Muscle of leg (tissue), 11 donors: ENCODE measurements around the gene LDB2. TPM values are rescaled to one million over a fixed set of nuclear protein-coding genes. Genes with fewer than 3 reads are reported as not detected.

Source experiments
- DNase-seq: peaks from one replicate; pipeline ENCODE4 v3.0.0; 2013
- H3K27ac ChIP-seq: one replicate; pipeline ENCODE4 v1.5.1; 2013; ENCODE audit warnings: mild to moderate bottlenecking, low read length, control low read depth
- H3K27me3 ChIP-seq: one replicate; pipeline ENCODE4 v1.6.1; 2013; ENCODE audit warnings: low read length; ENCODE audit not compliant: control insufficient read depth, insufficient read depth
- H3K36me3 ChIP-seq: one replicate; pipeline ENCODE4 v1.6.1; 2013; ENCODE audit warnings: low read length; ENCODE audit not compliant: control insufficient read depth, insufficient read depth
- H3K4me1 ChIP-seq: one replicate; pipeline ENCODE4 v1.6.1; 2013; ENCODE audit warnings: low read length; ENCODE audit not compliant: control insufficient read depth, insufficient read depth
- H3K4me3 ChIP-seq: one replicate; pipeline ENCODE4 v1.5.1; 2013; ENCODE audit warnings: low read length, control low read depth
- H3K9me3 ChIP-seq: replicated peaks from 2 replicates; pipeline ENCODE4 v1.6.1; 2013; ENCODE audit warnings: low read depth, low read length; ENCODE audit not compliant: control insufficient read depth
- WGBS: methylation state at CpG from one replicate; pipeline ENCODE4 v1.1.5; 2013; ENCODE audit warnings: missing lambda C conversion rate; ENCODE audit not compliant: insufficient coverage; 5-methylcytosine and 5-hydroxymethylcytosine counted together
- polyA plus RNA-seq, 8 donors: library from polyadenylated mRNA; unstranded; fragments of 120-200 nt; gene quantifications; one replicate each; pipeline versions ENCODE4 v1.2.1 to v1.2.3, GENCODE V29; 2013; ENCODE audit warnings: inconsistent platforms in 1 of 8, low replicate concordance in 1 of 8; ENCODE audit not compliant: insufficient read length in 8 of 8, insufficient read depth in 1 of 8
- total RNA-seq: library from RNA; stranded (reverse); fragments of 120-200 nt; gene quantifications from one replicate; pipeline ENCODE4 v1.2.4, GENCODE V29; 2013

LDB2 gene
- total and polyA plus RNA-seq, 9 donors: 38.5 to 57.2 (median 48.4) TPM

DNA sequence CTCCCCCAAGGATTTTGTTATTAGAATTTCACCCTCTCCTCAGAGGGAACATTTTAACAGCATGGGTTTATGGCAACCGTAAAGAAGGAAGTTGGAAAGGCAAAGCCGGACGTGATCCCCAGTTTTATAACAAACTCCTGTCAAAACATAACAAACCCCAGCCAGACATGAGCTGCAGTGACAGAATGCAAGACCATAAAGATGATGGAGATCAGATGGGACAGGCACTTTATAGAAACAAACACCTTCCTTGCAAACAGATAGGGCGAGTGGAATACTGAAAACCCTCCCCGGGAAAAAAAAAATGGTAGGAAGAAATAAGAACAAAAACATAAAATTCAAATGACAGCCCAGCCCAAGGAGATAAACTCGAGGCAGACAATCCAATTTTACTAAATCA is 281.4 kb downstream of the LDB2 start:
- DNase-seq: no peak
- WGBS: no CpG with 5 or more reads among the region's 6 CpGs
- no peak overlapping the region for H3K27ac ChIP-seq

DNA sequence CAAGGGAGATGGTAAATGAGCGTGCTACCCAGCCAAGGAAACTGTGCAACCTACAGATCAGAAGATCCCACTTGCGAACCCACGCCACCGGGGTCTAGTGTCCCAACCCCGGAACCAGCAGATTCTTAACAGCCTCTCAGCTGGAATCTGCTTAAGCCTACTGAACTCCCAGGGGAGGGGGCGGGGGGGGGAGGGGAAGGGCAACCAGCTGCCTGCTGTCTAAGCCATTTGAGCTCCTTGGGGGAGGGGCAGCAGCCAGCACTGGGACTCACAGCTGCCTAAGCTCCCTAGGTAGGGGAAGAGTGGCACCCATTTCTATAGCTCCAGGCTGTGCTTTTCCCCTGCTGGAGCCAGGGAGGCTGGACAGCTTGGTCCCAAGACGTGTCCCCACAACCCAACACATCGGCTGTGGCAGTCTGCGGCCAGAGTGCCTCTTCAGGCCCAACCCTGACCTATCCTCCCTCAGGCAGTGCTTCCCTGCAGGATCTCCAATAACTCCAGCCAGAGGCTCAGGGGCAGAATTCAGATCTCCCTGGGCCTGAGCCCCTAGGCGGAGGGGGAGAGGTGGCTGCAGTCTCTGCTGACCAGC is 289.2 kb downstream of the LDB2 start:
- 86% methylated on average over 4 of the region's 10 CpGs for WGBS
- H3K36me3 ChIP-seq: no peaks in the 10 kb centered on the region
- DNase-seq: no peak
- no peak overlapping the region for H3K27ac ChIP-seq
- H3K4me1 ChIP-seq: peaks cover 9% of the 10 kb centered on the region
- peaks cover 2% of the 10 kb centered on the region for H3K9me3 ChIP-seq
- H3K27me3 ChIP-seq: no peaks in the 10 kb centered on the region
- H3K4me3 ChIP-seq: no peak overlapping the region

More for the DNA sequence above, 281.4 kb downstream of the LDB2 start:
- Histone ChIP-seq H3K27me3 (no peaks in the 10 kb centered on the region), H3K4me1 (no peaks in the 10 kb centered on the region), H3K36me3 (peaks cover 2% of the 10 kb centered on the region), H3K4me3 (no peak overlapping the region), H3K9me3 (peaks cover 2% of the 10 kb centered on the region)

DNA sequence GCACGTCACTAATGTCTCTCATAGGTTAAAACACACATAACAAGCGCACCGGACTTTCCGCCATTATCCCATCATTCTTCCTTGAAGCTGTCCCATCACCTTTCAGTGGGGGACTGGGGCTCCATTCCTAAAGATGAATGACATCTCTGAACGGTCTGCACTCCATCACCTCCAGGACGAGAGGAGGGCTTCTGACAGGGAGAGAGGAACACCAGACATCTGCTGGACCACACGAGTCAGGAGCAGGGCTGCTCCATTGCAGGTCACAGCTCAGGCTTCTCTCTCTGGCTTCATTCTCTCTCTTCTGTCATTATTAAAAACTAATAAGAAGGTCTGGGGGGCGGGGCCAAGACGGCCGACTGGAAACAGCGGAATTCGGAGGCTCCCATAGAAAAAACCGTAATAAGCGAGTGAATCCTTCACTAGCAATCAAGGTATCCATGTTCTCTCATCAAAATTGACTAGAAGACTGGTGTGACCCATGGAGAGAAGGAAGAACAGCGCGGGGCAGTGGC is 289.8 kb downstream of the LDB2 start:
- H3K36me3 ChIP-seq: no peaks in the 10 kb centered on the region
- WGBS: 80% methylated on average over 4 of the region's 16 CpGs
- H3K27ac ChIP-seq: peak overlapping the region; percentile 10

DNA sequence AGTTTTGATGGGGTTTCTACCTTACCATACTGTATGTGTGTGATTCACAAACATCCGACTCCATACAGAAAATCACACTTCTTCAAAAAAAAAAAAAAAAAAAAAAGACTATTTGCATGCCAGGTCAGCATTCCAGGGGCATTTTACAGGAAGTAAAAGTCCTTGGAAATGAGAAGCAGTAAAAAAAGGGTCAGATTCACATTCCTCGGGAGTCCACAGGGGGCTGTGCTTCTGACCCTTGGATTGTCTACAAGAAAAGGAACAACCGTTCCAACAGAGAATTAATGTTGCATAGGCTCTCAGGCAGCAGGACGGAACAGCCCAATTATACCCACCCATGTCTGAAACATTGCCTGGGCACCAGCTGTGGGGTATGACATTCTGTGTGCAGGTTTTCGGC is 290.3 kb downstream of the LDB2 start:
- Histone ChIP-seq H3K9me3 (no peaks in the 10 kb centered on the region), H3K4me1 (peaks cover 9% of the 10 kb centered on the region), H3K27me3 (no peaks in the 10 kb centered on the region), H3K36me3 (no peaks in the 10 kb centered on the region), H3K4me3 (no peak overlapping the region), H3K27ac (peak overlapping the region; percentile 79)
- peak; percentile 74 for DNase-seq
- 50% methylated on average over 1 of the region's 5 CpGs for WGBS

More for the DNA sequence above, 289.8 kb downstream of the LDB2 start:
- Histone ChIP-seq H3K4me3 (no peak overlapping the region), H3K4me1 (peaks cover 9% of the 10 kb centered on the region), H3K27me3 (no peaks in the 10 kb centered on the region), H3K9me3 (peaks cover 2% of the 10 kb centered on the region)
- no peak for DNase-seq

DNA sequence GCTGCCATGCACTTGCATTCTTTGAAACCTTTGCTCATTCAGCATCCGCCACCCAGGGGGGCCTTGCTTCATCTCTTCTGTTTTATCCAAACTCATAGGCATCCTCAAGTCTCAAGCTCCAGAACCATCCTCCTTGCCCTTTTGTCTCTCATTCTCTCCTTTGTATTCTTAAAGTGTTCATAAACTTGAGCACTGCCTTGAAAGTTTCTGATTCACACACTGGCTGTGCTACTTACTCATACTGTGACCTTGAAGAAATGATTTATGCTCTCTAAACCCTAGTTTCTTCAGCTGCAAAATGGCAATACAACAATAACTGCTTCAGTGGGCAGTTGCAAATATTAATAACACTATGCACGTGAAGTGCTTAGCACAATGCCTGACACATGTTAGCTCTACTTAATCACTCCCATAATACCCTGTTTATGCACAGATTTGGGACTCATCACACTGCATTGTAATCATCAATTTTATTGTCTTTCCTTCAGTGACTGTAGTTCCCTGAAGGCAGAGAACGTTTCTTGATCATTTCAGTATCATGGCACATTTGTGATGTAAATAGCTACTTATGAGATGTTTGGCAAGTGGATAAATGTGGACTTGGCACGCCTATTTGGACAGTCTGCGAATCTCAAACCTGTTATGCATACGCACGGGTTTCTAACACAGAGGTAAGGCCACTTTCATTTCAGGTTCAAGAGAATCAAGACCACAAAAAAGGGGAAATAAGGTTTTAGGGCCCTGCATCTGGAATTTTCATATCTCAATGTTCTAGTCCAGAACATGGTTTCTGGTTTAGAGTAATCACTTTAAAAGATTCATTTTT is 291.0 kb downstream of the LDB2 start:
- peak overlapping the region; percentile 79 for H3K27ac ChIP-seq
- H3K9me3 ChIP-seq: no peaks in the 10 kb centered on the region
- no peaks in the 10 kb centered on the region for H3K27me3 ChIP-seq
- DNase-seq: peak; percentile 39
- no peak overlapping the region for H3K4me3 ChIP-seq
- 49% methylated on average over 4 of the region's 7 CpGs for WGBS
- H3K36me3 ChIP-seq: no peaks in the 10 kb centered on the region
- H3K4me1 ChIP-seq: peaks cover 9% of the 10 kb centered on the region

DNA sequence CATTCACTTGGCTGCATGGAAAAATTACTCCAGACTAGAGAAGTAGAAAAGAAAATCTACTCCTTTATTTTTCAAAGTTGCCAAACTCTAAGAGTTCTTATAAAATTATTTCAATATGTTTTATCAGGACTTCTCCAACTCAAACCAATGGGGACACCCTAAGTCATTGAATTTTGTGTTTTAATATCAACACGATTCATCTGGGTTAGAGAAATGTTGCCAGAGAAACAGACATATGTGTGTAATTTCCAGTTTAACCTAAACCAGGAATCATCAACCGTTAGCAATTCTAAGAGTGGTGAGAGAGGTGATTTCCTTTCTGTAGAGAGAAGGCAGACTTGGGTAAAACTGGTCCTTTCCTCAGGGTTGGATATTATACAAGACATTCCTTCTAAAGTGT is 291.8 kb downstream of the LDB2 start:
- H3K4me1 ChIP-seq: peaks cover 9% of the 10 kb centered on the region
- DNase-seq: peak; percentile 95
- no peaks in the 10 kb centered on the region for H3K9me3 ChIP-seq
- no peaks in the 10 kb centered on the region for H3K36me3 ChIP-seq
- H3K4me3 ChIP-seq: no peak overlapping the region
- WGBS: no CpG with 5 or more reads among the region's 2 CpGs
- H3K27ac ChIP-seq: peak overlapping the region; percentile 79
- H3K27me3 ChIP-seq: no peaks in the 10 kb centered on the region

DNA sequence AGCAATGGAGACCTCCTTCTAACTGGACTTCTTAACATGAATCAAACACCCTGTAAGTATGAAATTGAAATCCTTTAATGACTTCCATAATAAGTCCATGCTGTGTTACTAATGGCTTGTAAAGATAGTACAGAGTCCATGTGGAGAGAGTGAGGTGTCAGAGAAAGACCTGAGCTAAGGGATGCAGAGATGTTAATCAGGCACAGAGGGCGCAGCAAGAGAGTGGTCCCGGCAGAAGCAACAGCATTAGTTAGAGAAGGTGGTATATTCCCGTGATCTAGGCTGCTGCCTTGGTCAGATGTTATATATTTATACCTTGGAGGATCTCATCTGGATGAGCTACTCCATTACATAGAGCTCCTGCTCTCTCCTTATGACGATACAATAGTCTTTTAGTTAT is 295.3 kb downstream of the LDB2 start:
- no peaks in the 10 kb centered on the region for H3K9me3 ChIP-seq
- no peak overlapping the region for H3K4me3 ChIP-seq
- no peak for DNase-seq
- no peaks in the 10 kb centered on the region for H3K27me3 ChIP-seq
- no peak overlapping the region for H3K27ac ChIP-seq
- H3K36me3 ChIP-seq: no peaks in the 10 kb centered on the region
- H3K4me1 ChIP-seq: peaks cover 10% of the 10 kb centered on the region
- WGBS: no CpG with 5 or more reads among the region's 4 CpGs

DNA sequence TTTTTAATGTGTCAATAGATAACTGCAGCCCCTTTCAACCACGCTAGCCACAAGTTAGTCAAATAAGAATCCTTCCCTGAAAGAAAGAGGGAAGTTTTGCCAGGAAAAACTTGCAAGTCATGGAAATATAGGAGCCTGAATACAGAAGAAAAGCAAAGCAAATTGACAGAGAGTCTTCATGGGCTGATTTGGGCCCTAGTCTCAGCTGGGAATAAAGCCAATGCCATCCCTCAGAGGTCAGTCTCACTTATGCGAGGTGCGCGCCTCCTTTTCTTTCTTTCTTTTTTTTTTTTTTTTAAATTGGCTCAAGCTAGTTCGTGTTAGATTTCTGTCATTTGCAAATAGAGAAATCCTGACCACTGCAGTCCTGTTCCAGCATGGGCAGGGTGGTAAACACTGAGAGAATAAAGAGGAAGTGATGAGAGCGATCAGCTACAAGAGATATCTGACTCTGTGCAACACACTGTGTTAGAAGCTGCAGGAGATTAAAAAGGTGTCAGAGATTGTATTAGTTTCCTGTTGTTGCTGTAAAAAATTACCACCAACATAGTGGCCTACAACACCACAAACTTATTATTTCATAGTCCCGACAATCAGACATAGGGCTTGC is 299.7 kb downstream of the LDB2 start:
- Histone ChIP-seq H3K4me1 (peaks cover 8% of the 10 kb centered on the region), H3K9me3 (no peaks in the 10 kb centered on the region), H3K27ac (peak overlapping the region; percentile 65), H3K36me3 (peaks cover 4% of the 10 kb centered on the region), H3K4me3 (no peak overlapping the region), H3K27me3 (no peaks in the 10 kb centered on the region)
- DNase-seq: peak; percentile 75
- no CpG with 5 or more reads among the region's 7 CpGs for WGBS

DNA sequence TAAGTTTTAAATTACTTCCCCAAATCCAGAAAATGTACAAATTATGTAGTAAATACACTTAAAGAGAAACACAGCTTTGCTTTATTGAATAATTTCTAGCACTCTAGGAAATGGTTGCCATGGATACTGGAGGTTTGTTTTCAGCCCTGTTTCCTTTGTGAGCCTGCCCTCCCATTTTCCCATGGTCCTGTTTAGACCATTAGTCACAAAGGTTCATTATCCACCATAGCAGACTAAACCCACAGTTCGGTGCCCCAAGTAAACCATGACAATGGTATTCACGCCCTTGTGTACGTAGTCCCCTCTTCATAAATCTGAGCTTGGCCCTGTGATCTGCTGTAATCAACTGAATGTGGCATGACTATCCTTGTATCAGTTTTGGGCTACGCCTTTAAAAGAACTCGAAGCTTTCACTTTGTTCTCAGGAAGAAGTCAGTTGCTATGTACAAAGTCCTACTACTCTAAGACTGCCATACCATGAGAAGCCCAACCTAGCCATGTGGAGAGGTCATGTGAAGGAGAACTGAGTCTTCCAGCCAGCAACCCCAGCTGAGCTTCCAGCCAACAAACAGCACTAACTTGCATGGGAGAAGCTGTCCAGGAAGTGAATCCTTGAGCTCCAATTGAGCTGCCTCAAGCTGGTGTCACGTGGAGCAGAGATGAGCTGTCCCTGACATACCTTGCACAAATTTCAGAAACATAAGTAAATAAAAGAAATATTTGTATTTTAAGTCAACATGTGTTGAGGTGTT is 300.4 kb downstream of the LDB2 start:
- Histone ChIP-seq H3K9me3 (no peaks in the 10 kb centered on the region), H3K27me3 (no peaks in the 10 kb centered on the region), H3K4me1 (peaks cover 8% of the 10 kb centered on the region), H3K4me3 (no peak overlapping the region), H3K27ac (peak overlapping the region; percentile 65), H3K36me3 (peaks cover 4% of the 10 kb centered on the region)
- DNase-seq: peak; percentile 85
- WGBS: 64% methylated on average over 4 of the region's 6 CpGs
